ENCODE measurements around the gene KIFBP.
A peak's percentile ranks its signal among the peaks of the same experiment; 100 is the strongest.

The KIFBP gene

GRCh38 chr10:69051303-69051702, 62.7 kb downstream of the KIFBP start:
- DNase-seq (ENCODE audit: low spot score): no peak

- no peak for DNase-seq (ENCODE audit: low spot score)
Measured at GRCh38 chr10:69051710-69052487, 63.3 kb downstream of the KIFBP start.

GRCh38 chr10:69052736-69053135, 64.1 kb downstream of the KIFBP start:
- no peak for DNase-seq (ENCODE audit: low spot score)

GRCh38 chr10:69055241-69055640, 66.6 kb downstream of the KIFBP start:
- DNase-seq (ENCODE audit: low spot score): no peak

GRCh38 chr10:69056129-69056528, 67.5 kb downstream of the KIFBP start:
- peak; percentile 21 for DNase-seq (ENCODE audit: low spot score)

GRCh38 chr10:69056536-69057260, 68.1 kb downstream of the KIFBP start:
- no peak for DNase-seq (ENCODE audit: low spot score)

- DNase-seq (ENCODE audit: low spot score): peak; percentile 21
Measured at GRCh38 chr10:69057261-69057950, 68.8 kb downstream of the KIFBP start.

- DNase-seq (ENCODE audit: low spot score): no peak
Measured at GRCh38 chr10:69057951-69058297, 69.3 kb downstream of the KIFBP start.

- DNase-seq (ENCODE audit: low spot score): no peak
Measured at GRCh38 chr10:69060127-69060798, 71.7 kb downstream of the KIFBP start.

GRCh38 chr10:69061305-69062161, 72.9 kb downstream of the KIFBP start:
- peak; percentile 92 for DNase-seq (ENCODE audit: low spot score)

- DNase-seq (ENCODE audit: low spot score): no peak
Measured at GRCh38 chr10:69062901-69063300, 74.3 kb downstream of the KIFBP start.

GRCh38 chr10:69064762-69065328, 76.2 kb downstream of the KIFBP start:
- DNase-seq (ENCODE audit: low spot score): no peak

- DNase-seq (ENCODE audit: low spot score): no peak
Measured at GRCh38 chr10:69065406-69066361, 77.1 kb downstream of the KIFBP start.
